HUES64 (cell line): ENCODE data around the gene SNN.

Experiments
- H3K27ac ChIP-seq: 2 replicates; pipeline ENCODE4 v1.7.0; 2013; ENCODE audit warnings: low read depth, low read length, inconsistent platforms
- H3K27me3 ChIP-seq: 2 replicates; pipeline ENCODE4 v1.6.1; 2013; ENCODE audit warnings: mild to moderate bottlenecking, low read length; ENCODE audit not compliant: insufficient read depth
- H3K36me3 ChIP-seq: 2 replicates; pipeline ENCODE4 v1.6.1; 2013; ENCODE audit warnings: mild to moderate bottlenecking, low read length; ENCODE audit not compliant: insufficient read depth
- H3K4me1 ChIP-seq: 2 replicates; pipeline ENCODE4 v1.6.1; 2013; ENCODE audit warnings: mild to moderate bottlenecking, low read length, moderate library complexity; ENCODE audit not compliant: insufficient read depth
- H3K4me3 ChIP-seq: 2 replicates; pipeline ENCODE4 v1.5.1; 2013; ENCODE audit warnings: mild to moderate bottlenecking, low read length, moderate library complexity
- H3K9ac ChIP-seq: 2 replicates; pipeline ENCODE4 v1.6.1; 2013; ENCODE audit warnings: mild to moderate bottlenecking, low read depth, low read length
- H3K9me3 ChIP-seq: 2 replicates; pipeline ENCODE4 v1.6.1; 2013; ENCODE audit warnings: low read depth, low read length; ENCODE audit not compliant: insufficient read depth
- WGBS: fragments of 150-250, 120-280 bp; methylation state at CpG from one replicate; pipeline ENCODE4 v1.1.7; 2013; ENCODE audit warnings: missing lambda C conversion rate; 5-methylcytosine and 5-hydroxymethylcytosine counted together

Gene SNN

DNA sequence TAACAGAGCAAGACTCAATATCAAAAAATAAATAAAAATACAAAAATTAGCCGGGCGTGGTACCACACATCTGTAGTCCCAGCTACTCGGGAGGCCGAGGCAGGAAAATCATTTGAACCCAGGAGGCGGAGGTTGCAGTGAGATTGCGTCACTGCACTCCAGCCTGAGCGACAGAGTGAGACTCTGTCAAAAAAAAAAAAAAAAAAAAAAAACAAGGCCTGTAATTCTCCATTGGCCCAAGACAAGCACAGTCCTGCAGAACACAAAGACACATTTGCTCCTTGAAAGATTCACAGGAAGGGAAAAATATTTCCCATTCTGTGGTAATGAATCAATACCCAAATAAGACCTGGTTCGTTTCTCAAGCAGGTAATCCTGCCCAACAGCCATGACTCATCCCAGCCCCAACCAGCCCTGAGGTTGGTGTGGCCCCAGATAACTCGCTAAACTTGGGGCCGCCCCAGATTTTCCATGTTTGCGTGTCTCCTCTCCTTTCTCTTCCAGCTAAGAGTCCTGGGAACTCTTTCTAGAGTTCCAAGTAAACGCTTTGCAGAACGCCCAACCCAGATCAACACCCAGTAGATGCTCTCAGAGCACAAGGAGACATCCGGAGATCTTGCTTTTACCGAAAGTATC lies 40.3 kb upstream of the SNN start:
- WGBS = 88% methylated on average over 15 of the region's 15 CpGs
- Histone ChIP-seq H3K27me3 (no peaks in the 10 kb centered on the region), H3K4me1 (no peaks in the 10 kb centered on the region), H3K36me3 (no peaks in the 10 kb centered on the region), H3K27ac (no peak overlapping the region), H3K4me3 (no peak overlapping the region), H3K9ac (no peak overlapping the region), H3K9me3 (no peaks in the 10 kb centered on the region)

DNA sequence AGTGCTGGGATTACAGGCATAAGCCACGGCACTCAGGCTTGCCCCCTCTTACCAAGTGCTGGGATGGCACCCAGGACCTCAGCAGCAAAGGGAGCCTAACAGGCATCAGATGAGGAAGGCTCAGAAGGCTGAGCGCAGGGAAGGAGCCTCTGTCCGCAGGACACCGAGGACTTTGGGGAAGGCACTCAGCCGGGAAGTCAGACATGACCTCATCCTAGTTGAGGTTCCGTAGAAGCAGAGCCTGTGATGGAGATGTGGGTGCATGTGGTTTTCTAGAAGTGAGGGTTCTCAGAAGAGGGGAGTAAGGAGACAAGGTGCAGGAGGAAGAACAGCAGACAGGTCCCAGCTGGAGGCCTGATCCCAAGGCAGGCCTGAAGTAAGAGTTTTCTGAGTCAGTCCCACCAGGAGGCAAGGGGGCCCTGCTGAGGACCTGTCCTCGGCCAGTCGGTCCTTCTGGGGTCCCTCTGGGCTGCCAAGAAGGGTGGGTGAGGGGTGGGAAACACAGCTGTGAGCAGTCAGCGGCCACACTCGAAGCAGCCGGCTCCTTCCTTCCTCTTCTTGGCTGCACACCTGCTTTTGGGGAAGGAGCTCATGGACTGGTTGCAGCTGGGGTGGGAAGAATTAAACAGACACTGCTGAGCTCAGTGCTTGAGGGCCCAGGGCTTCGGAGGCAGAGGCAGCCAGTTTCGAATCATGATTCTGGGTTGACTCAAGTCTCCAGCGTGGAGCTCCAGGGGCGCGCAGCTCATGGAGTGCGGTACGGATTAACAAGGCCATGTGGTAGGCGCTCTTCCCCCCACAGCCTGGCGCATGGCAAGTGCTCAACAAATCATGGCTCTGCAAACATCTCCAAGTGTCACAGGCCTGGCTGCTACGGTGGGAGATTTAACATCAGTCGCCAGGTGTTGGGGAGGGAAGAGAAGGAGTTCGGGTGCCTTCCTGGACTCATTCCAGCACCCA lies 38.9 kb upstream of the SNN start:
- Histone ChIP-seq H3K36me3 (no peaks in the 10 kb centered on the region), H3K27ac (no peak overlapping the region), H3K27me3 (no peaks in the 10 kb centered on the region), H3K9me3 (no peaks in the 10 kb centered on the region), H3K4me3 (no peak overlapping the region), H3K4me1 (no peaks in the 10 kb centered on the region), H3K9ac (no peak overlapping the region)
- WGBS = 90% methylated on average over 23 of the region's 23 CpGs

DNA sequence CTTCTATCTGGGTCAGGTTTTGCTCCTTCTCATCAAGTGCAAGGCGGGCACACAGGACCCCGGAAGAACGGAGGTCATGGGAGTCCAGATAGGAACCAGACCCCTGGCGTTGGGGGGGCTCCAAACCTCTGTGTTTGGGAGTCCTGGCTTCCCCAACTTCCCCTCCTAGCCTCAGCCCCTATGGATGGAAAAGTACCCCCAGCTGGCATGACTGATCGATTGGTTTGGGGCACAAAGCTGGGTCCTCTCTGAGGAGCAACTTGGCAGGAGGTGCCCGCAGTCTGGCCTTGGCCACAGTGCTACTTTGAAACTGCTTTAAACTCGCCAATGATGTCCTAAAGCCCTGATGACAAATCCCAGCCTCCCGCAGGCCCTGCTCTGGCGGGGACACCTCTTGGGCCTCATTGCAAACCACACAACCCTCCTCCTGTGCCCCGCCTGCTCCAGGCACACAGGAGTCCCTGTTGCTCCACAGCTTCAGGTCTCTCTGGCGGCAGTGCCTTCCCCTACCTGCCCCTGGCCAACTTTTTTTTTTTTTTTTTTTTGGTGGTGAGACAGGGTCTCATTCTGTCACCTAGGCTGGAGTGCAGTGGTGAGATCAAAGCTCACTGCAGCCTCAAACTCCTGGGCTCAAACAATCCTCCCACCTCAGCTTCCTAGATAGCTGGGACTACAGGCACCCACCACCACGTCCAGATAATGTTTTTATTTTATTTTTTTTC lies 38.0 kb upstream of the SNN start:
- no peak overlapping the region for H3K4me3 ChIP-seq
- H3K9ac ChIP-seq = no peak overlapping the region
- H3K36me3 ChIP-seq = no peaks in the 10 kb centered on the region
- H3K27me3 ChIP-seq = no peaks in the 10 kb centered on the region
- WGBS = 92% methylated on average over 12 of the region's 12 CpGs
- peaks cover under 1% of the 10 kb centered on the region; the same call in 1 of the 2 replicates for H3K4me1 ChIP-seq
- H3K9me3 ChIP-seq = no peaks in the 10 kb centered on the region
- H3K27ac ChIP-seq = no peak overlapping the region

DNA sequence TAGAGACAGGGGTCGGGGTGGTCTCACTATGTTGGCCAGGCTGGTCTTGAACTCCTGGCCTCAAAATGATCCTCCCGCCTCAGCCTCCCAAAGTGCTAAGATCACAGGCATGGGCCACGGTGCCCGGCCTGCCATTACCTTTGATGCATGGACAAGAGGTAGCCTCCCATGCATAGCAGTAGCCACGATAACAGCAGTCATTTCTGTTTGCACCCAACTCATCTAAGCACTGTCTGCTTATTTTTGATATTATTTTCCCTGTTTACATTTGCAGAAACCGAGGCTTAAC lies 37.5 kb upstream of the SNN start:
- no peaks in the 10 kb centered on the region for H3K36me3 ChIP-seq
- H3K27me3 ChIP-seq = no peaks in the 10 kb centered on the region
- no peak overlapping the region for H3K27ac ChIP-seq
- no peak overlapping the region for H3K9ac ChIP-seq
- H3K4me3 ChIP-seq = no peak overlapping the region
- peaks cover 5% of the 10 kb centered on the region for H3K4me1 ChIP-seq
- no peaks in the 10 kb centered on the region for H3K9me3 ChIP-seq
- 92% methylated on average over 6 of the region's 6 CpGs for WGBS

DNA sequence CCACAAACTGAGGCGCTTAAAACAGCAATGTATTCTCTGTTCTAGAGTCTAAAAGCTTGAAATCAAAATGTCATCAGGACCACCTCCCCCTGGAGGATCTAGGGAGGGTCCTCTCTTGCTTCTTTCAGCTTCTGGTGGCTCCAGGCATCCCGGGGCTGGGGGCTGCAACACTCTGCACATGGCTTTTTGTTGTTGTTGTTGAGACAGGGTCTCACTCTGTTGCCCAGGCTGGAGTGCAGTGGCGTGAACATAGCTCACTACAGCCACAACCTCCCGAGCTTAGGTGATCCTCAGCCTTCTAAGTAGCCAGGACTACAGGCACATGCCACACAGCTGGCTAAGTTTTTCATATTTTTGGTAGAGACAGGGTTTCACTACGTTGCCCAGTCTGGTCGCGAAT lies 37.0 kb upstream of the SNN start:
- Histone ChIP-seq H3K27ac (no peak overlapping the region), H3K9ac (no peak overlapping the region), H3K9me3 (no peaks in the 10 kb centered on the region), H3K36me3 (no peaks in the 10 kb centered on the region), H3K4me1 (peaks cover 9% of the 10 kb centered on the region), H3K4me3 (no peak overlapping the region), H3K27me3 (no peaks in the 10 kb centered on the region)
- WGBS = 96% methylated on average over 7 of the region's 7 CpGs

DNA sequence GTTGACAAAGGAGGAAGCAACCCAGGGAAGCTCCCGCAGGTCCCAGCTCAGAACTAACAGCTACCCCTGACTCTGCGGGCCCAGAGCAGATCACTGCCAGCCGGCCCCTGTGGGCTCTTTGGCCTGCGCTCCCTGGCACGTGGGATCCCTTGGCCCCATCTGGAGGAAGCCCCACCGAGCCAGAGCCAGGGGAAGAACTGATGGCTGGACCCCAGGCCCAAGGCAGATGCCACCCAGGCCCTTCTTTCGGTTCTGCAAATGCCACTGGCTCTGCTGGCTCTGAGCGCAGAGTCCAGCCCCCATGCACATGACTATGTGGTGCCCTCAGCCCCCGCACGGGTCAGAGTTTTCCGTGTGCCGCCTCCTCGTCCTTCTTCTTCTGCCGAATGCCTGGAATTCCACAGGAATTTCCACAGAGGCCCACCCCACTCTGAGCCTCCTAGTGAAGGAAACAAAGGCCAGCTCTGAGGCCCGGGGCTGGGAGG lies 35.8 kb upstream of the SNN start:
- no peaks in the 10 kb centered on the region for H3K9me3 ChIP-seq
- 73% methylated on average over 15 of the region's 15 CpGs for WGBS
- peaks cover 9% of the 10 kb centered on the region for H3K4me1 ChIP-seq
- 0 out of 2 replicates have a peak overlapping the region, but pooled peaks have one; percentile 36 for H3K9ac ChIP-seq
- H3K4me3 ChIP-seq = no peak overlapping the region
- no peaks in the 10 kb centered on the region for H3K27me3 ChIP-seq
- no peak overlapping the region for H3K27ac ChIP-seq
- H3K36me3 ChIP-seq = no peaks in the 10 kb centered on the region

DNA sequence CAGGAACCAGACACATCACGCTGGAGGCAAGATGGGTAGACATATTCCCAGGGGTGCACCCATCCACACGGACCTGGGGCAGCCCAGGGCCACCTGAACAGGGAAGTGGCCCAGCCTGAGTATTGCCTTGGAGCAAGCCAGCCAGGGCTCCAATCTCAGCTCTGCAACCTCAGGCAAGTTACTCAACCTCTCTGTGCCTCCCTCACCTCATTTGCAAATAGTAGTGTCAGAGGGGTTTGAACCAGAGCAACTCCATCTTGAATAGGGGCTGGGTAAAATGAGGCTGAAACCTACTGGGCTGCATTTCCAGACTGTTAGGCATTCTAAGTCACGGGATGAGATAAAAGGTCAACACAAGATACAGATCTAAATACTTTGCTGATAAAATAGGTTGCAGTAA lies 35.1 kb upstream of the SNN start:
- Histone ChIP-seq H3K9ac (peak overlapping the region; percentile 36; the same call in 1 of the 2 replicates), H3K4me1 (peaks cover 9% of the 10 kb centered on the region), H3K4me3 (no peak overlapping the region), H3K27me3 (no peaks in the 10 kb centered on the region), H3K27ac (no peak overlapping the region), H3K9me3 (no peaks in the 10 kb centered on the region), H3K36me3 (no peaks in the 10 kb centered on the region)
- 90% methylated on average over 3 of the region's 3 CpGs for WGBS

DNA sequence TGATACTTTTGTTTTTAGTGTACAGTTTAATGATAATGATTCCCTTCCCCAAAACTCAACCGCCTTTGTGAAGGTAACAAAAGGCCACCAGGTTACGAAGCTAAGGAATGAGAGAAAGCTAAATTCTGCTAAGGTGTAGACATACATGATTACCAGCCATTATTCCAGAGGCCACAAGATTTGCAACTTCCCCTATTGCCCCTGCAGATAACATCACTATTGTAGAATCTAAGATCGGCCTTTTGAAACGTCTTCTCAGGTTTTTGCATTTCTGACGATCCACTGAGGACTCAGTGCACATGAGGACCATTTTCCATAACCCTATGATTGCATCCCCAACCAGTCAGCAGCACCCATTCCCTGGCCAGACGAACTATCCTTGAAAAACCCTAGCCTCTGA lies 33.9 kb upstream of the SNN start:
- WGBS = 90% methylated on average over 4 of the region's 6 CpGs
- Histone ChIP-seq H3K27me3 (no peaks in the 10 kb centered on the region), H3K9ac (no peak overlapping the region), H3K4me3 (no peak overlapping the region), H3K36me3 (no peaks in the 10 kb centered on the region), H3K4me1 (peaks cover 9% of the 10 kb centered on the region), H3K27ac (no peak overlapping the region), H3K9me3 (no peaks in the 10 kb centered on the region)

DNA sequence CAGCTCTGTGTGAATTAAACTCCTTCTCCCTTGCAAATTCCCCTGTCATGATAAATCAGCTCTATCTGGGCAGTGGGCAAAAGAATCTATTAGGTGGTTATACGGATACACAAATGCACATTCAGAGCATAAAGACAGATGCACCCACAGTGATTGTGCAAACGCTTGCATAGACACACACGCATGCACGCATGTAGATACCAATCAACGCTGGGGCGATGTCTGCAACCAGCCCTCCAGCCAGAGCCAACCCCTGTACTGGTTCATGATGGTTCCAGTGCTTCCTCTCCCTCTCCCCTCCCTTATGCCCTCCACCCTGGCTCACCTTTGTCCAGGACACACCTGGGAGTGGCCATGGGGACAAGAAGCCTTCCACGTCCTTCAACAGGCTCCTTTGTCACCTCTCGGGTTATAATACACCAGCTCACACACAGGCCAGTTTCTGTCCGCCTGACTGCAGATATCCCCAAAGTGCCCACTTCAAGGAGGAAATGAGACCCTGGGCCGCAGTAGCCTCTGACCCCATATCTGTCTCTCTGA lies 33.1 kb upstream of the SNN start:
- peaks cover 11% of the 10 kb centered on the region for H3K4me1 ChIP-seq
- H3K27ac ChIP-seq = no peak overlapping the region
- no peaks in the 10 kb centered on the region for H3K9me3 ChIP-seq
- no peak overlapping the region for H3K4me3 ChIP-seq
- no peaks in the 10 kb centered on the region for H3K27me3 ChIP-seq
- H3K9ac ChIP-seq = no peak overlapping the region
- WGBS = 94% methylated on average over 10 of the region's 10 CpGs
- no peaks in the 10 kb centered on the region for H3K36me3 ChIP-seq

DNA sequence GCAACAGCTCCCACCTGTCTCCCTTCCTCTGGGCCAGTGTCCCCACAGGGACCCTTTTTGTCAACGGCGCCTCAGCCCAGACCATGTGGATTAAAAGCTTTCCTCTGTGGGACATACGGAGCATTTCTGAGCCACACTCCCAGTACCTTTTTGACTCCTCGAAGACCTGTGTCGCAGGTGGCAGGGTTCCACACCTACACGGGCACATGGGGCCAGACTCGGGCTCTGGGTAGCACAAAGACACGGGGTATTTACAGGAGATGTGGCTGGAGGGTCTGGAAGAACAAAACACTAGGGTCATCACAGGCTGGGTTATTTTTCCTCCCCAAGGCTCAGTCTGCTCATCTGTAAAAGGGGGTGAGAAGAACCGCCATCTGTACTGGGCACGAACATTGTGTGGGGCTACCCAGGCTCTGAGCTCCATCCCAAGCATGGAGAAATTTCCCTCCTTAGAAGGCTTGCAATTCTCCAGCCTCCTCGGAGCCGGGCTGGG lies 32.5 kb upstream of the SNN start:
- Histone ChIP-seq H3K4me1 (peaks cover 16% of the 10 kb centered on the region), H3K27ac (peak overlapping the region; percentile 76; the same call in 1 of the 2 replicates), H3K36me3 (no peaks in the 10 kb centered on the region), H3K9me3 (no peaks in the 10 kb centered on the region), H3K27me3 (no peaks in the 10 kb centered on the region), H3K9ac (peak overlapping the region; percentile 11; the same call in 1 of the 2 replicates), H3K4me3 (peak overlapping the region; percentile 32)
- 78% methylated on average over 12 of the region's 12 CpGs for WGBS
